ENCODE results near the gene BCAS2. TPM values are rescaled to one million over a fixed set of nuclear protein-coding genes. Genes with fewer than 3 reads are reported as not detected.

BCAS2 gene
- total RNA-seq, 1 donor from 2014 or later, result 33.1 TPM

- POLR2A ChIA-PET, result no interaction called here
- H3K27ac Mint-ChIP-seq, result peak overlapping the region; percentile 7
Observed at GRCh38 chr1:114561333-114561732, 20.1 kb downstream of the BCAS2 start.

GRCh38 chr1:114559356-114559755 lies 22.1 kb downstream of the BCAS2 start:
- Mint-ChIP-seq H3K27ac (peak overlapping the region; percentile 62), H3K4me3 (no peak overlapping the region), H3K4me1 (peaks cover 34% of the 10 kb centered on the region), H3K36me3 (ENCODE audit: low read depth) (peaks cover 1% of the 10 kb centered on the region), H3K27me3 (no peaks in the 10 kb centered on the region), H3K9me3 (no peaks in the 10 kb centered on the region)
- CTCF ChIA-PET, result interaction anchor here (0.7 to 1.9 kb wide), 4 partner anchors 208 to 581 kb away, joined by 3 to 11 read pairs (median 4); no protein-coding TSS in a partner anchor
- intact Hi-C loops (cut with micrococcal nuclease), result loop anchor here (2.0 to 10.0 kb wide), 2 partner anchors 21 to 115 kb away; partner anchors contain the start of gene BCAS2
- POLR2A ChIA-PET, result interaction anchor here (0.7 to 1.8 kb wide), 4 partner anchors 19 to 140 kb away, joined by 3 to 14 read pairs (median 4); partner anchors contain the start of gene TRIM33
- DNase-seq, result no peak
- TF ChIP-seq, protein P1, sequence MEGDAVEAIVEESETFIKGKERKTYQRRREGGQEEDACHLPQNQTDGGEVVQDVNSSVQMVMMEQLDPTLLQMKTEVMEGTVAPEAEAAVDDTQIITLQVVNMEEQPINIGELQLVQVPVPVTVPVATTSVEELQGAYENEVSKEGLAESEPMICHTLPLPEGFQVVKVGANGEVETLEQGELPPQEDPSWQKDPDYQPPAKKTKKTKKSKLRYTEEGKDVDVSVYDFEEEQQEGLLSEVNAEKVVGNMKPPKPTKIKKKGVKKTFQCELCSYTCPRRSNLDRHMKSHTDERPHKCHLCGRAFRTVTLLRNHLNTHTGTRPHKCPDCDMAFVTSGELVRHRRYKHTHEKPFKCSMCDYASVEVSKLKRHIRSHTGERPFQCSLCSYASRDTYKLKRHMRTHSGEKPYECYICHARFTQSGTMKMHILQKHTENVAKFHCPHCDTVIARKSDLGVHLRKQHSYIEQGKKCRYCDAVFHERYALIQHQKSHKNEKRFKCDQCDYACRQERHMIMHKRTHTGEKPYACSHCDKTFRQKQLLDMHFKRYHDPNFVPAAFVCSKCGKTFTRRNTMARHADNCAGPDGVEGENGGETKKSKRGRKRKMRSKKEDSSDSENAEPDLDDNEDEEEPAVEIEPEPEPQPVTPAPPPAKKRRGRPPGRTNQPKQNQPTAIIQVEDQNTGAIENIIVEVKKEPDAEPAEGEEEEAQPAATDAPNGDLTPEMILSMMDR (IDR thresholded peaks at IDR 0.05), result no peak
- peak; percentile 87 for ATAC-seq (ENCODE audit: low read depth)

More at GRCh38 chr1:114561333-114561732, 20.1 kb downstream of the BCAS2 start:
- ATAC-seq (ENCODE audit: low read depth) (no peak), DNase-seq (no peak)
- TF ChIP-seq, protein P1 (IDR thresholded peaks at IDR 0.05), result no peak
- Mint-ChIP-seq H3K4me3 (no peak overlapping the region), H3K27me3 (no peaks in the 10 kb centered on the region), H3K9me3 (no peaks in the 10 kb centered on the region), H3K36me3 (ENCODE audit: low read depth) (peaks cover 18% of the 10 kb centered on the region), H3K4me1 (peaks cover 34% of the 10 kb centered on the region)
- CTCF ChIA-PET, result interaction anchor here (0.7 kb wide), 1 partner anchor 214 kb away, joined by 3 read pairs; no protein-coding TSS in a partner anchor
- intact Hi-C loops (cut with micrococcal nuclease), result no loop called here

DNA sequence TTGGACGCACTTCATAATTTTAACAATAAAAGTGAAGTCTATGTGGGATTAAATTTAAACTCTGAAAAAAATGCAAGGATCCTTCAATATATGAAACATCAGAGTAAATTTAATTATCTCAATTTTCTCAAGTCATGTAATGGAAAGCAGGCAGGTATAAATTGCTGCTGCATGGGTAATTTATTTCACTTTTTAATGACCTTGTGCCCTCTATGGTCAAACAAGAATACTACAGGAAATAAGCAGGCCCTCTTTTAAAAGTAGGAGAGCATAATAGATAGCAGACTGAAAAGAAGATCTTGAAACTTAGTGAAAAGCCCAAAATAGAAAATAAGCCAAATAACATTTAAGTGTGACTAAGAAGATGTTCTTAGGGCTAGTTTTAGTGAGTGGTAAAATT lies 22.9 kb downstream of the BCAS2 start:
- H3K4me3 Mint-ChIP-seq, result no peak overlapping the region
- peak overlapping the region; percentile 62 for H3K27ac Mint-ChIP-seq
- no peaks in the 10 kb centered on the region for H3K36me3 Mint-ChIP-seq (ENCODE audit: low read depth)
- H3K9me3 Mint-ChIP-seq, result no peaks in the 10 kb centered on the region
- peaks cover 34% of the 10 kb centered on the region for H3K4me1 Mint-ChIP-seq
- TF ChIP-seq, protein P1 (IDR thresholded peaks at IDR 0.05), result no peak
- no peaks in the 10 kb centered on the region for H3K27me3 Mint-ChIP-seq
- ChIA-PET POLR2A (interaction anchor here (0.7 to 1.8 kb wide), 2 partner anchors 20 to 48 kb away, joined by 5 to 14 read pairs; partner anchors contain the start of gene TRIM33), CTCF (interaction anchor here (1.1 to 1.9 kb wide), 2 partner anchors 211 to 580 kb away, joined by 3 to 11 read pairs; no protein-coding TSS in a partner anchor)
- no peak for DNase-seq
- intact Hi-C loops (cut with micrococcal nuclease), result loop anchor here (1.0 to 10.0 kb wide), 5 partner anchors 22 to 580 kb away; partner anchors contain the start of genes BCAS2 and TRIM33
- ATAC-seq (ENCODE audit: low read depth), result peak; percentile 59

DNA sequence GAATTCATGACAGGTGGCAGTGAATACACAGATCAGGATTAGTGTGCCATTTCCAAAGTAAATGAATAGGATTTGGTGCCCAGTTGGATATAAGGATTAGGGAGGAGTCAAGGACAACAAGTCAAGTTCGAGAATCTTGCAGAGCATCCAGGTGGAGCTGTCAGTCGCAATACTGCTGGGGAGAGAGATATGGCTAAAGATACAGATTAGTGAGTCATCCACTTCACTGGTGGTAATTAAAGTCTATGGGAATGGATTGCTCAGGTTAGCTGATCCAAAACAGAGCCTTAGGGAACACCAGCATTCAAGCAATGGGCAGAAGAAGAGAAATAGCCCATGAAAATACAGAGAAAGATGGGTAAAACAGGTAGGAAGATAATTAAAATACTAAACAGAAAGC lies 26.8 kb downstream of the BCAS2 start:
- Mint-ChIP-seq H3K9me3 (no peaks in the 10 kb centered on the region), H3K4me1 (peaks cover 13% of the 10 kb centered on the region), H3K27me3 (no peaks in the 10 kb centered on the region), H3K4me3 (no peak overlapping the region), H3K27ac (no peak overlapping the region), H3K36me3 (ENCODE audit: low read depth) (no peaks in the 10 kb centered on the region)
- intact Hi-C loops (cut with micrococcal nuclease), result loop anchor here (10.0 kb wide), 1 partner anchor 110 kb away; no protein-coding TSS in a partner anchor
- TF ChIP-seq, protein P1 (IDR thresholded peaks at IDR 0.05), result no peak
- POLR2A ChIA-PET, result interaction anchor here (0.5 kb wide), 1 partner anchor 125 kb away, joined by 4 read pairs; no protein-coding TSS in a partner anchor
- ATAC-seq (ENCODE audit: low read depth), result no peak
- DNase-seq, result no peak
- CTCF ChIA-PET, result no interaction called here

DNA sequence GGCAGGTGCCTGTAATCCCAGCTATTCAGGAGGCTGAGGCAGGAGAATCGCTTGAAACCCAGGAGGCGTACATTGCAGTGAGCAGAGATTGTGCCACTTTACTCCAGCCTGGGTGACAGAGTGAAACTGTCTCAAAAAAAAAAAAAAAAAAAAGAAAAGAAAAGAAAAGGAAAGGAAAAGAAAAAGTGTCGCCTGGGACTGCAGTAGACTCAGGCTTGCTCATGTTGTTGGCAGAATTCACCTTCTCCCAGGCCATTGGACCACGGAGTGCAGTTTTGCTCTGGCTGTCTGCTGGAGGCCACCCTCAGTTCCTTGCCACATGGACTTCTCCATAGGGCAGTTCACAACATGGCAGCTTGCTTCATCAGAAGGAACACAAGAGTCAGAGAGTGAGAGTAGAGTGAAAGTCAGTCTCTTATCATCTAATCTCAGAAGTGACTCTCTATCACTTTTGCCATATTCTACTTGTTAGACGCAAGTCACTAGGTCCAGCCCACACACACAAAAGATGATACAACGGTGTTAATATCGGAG lies 29.2 kb downstream of the BCAS2 start:
- Mint-ChIP-seq H3K27me3 (no peaks in the 10 kb centered on the region), H3K9me3 (no peaks in the 10 kb centered on the region), H3K4me3 (no peak overlapping the region), H3K27ac (no peak overlapping the region), H3K36me3 (ENCODE audit: low read depth) (no peaks in the 10 kb centered on the region), H3K4me1 (no peaks in the 10 kb centered on the region)
- TF ChIP-seq, protein P1 (IDR thresholded peaks at IDR 0.05), result no peak
- intact Hi-C loops (cut with micrococcal nuclease), result loop anchor here (10.0 kb wide), 1 partner anchor 107 kb away; no protein-coding TSS in a partner anchor
- ChIA-PET POLR2A (no interaction called here), CTCF (no interaction called here)
- ATAC-seq (ENCODE audit: low read depth) (no peak), DNase-seq (no peak)
